DOHH2 (cell line): ENCODE results near the gene SLCO1B1.
"Not testable (repeated sequence)": the region's sequence is repeated elsewhere in the genome, so short reads cannot be mapped to it uniquely, and the experiment has no call there.

Source experiments
- H3F3A ChIP-seq: fragments of 200-600 bp; sonication (generic), shearing (Covaris generic); 2 replicates; pipeline ENCODE4 v1.6.0; 2016; ENCODE audit warnings: antibody characterized with exemption, mild to moderate bottlenecking; ENCODE audit not compliant: control insufficient read depth, insufficient read depth
- H3K27ac ChIP-seq: fragments of 200-600 bp; sonication (generic); 2 replicates; pipeline ENCODE4 v1.5.1; 2014; ENCODE audit warnings: low read depth, mild to moderate bottlenecking, low read length, moderate library complexity
- H3K27me3 ChIP-seq: fragments of 200-600 bp; sonication (generic); 2 replicates; pipeline ENCODE4 v1.6.1; 2014; ENCODE audit warnings: mild to moderate bottlenecking, low read length, mixed read lengths; ENCODE audit not compliant: control insufficient read depth
- H3K36me3 ChIP-seq: fragments of 200-600 bp; sonication (generic); 2 replicates; pipeline ENCODE4 v1.6.1; 2014; ENCODE audit warnings: mild to moderate bottlenecking, low read length, moderate library complexity, mixed read lengths; ENCODE audit not compliant: control insufficient read depth
- H3K4me1 ChIP-seq: fragments of 200-600 bp; sonication (generic); 2 replicates; pipeline ENCODE4 v1.6.1; 2014; ENCODE audit warnings: mild to moderate bottlenecking, low read length, mixed read lengths; ENCODE audit not compliant: control insufficient read depth
- H3K4me2 ChIP-seq: fragments of 200-600 bp; sonication (generic); 2 replicates; pipeline ENCODE4 v1.6.0; 2014; ENCODE audit warnings: mild to moderate bottlenecking, low read length, moderate library complexity
- H3K4me3 ChIP-seq: fragments of 200-600 bp; sonication (generic); 2 replicates; pipeline ENCODE4 v1.5.1; 2014; ENCODE audit warnings: mild to moderate bottlenecking, low read length, mixed read lengths
- H3K79me2 ChIP-seq: fragments of 200-600 bp; sonication (generic); 2 replicates; pipeline ENCODE4 v1.6.1; 2014; ENCODE audit warnings: mild to moderate bottlenecking, low read length, mixed read lengths; ENCODE audit not compliant: control insufficient read depth
- H3K9me2 ChIP-seq: fragments of 200-600 bp; sonication (generic); replicated peaks from 2 replicates; pipeline ENCODE4 v1.6.1; 2014; ENCODE audit warnings: mild to moderate bottlenecking, low read length, mixed read lengths; ENCODE audit not compliant: control insufficient read depth
- H3K9me3 ChIP-seq: fragments of 200-600 bp; sonication (generic); 2 replicates; pipeline ENCODE4 v1.6.1; 2014; ENCODE audit warnings: antibody characterized with exemption, low read length, mixed read lengths; ENCODE audit not compliant: control insufficient read depth, insufficient read depth
- H4K20me1 ChIP-seq: fragments of 200-600 bp; sonication (generic); 2 replicates; pipeline ENCODE4 v1.6.0; 2014; ENCODE audit warnings: low read depth, mild to moderate bottlenecking, antibody characterized with exemption, low read length, moderate library complexity; ENCODE audit not compliant: control insufficient read depth, insufficient read depth
- EZH2phosphoT487 ChIP-seq: fragments of 200-600 bp; sonication (generic); IDR thresholded peaks from 2 replicates; pipeline ENCODE4 v1.6.1; 2017; ENCODE audit warnings: borderline replicate concordance, mild to moderate bottlenecking, antibody characterized with exemption, low read length, moderate library complexity, mixed read lengths
- TF ChIP-seq, protein P1 (sequence below): fragments of 200-600 bp; sonication (generic); IDR thresholded peaks from one replicate; pipeline ENCODE4 v1.5.1; 2014; ENCODE audit warnings: antibody characterized with exemption, mild to moderate bottlenecking, low read depth, low read length; ENCODE audit not compliant: poor library complexity, severe bottlenecking

Gene SLCO1B1

GRCh38 chr12:21117995-21118394 lies 13.0 kb upstream of the SLCO1B1 start:
- Histone ChIP-seq H3K4me3 (no peak overlapping the region), H3K9me3 (no peaks in the 10 kb centered on the region), H3K79me2 (no peaks in the 10 kb centered on the region), H3K36me3 (no peaks in the 10 kb centered on the region), H3K27me3 (no peaks in the 10 kb centered on the region), H3K4me1 (no peaks in the 10 kb centered on the region), H4K20me1 (no peaks in the 10 kb centered on the region), H3K4me2 (no peak overlapping the region), H3K9me2 (no peaks in the 10 kb centered on the region), H3F3A (no peaks in the 10 kb centered on the region), H3K27ac (no peak overlapping the region)
- TF ChIP-seq, protein P1, sequence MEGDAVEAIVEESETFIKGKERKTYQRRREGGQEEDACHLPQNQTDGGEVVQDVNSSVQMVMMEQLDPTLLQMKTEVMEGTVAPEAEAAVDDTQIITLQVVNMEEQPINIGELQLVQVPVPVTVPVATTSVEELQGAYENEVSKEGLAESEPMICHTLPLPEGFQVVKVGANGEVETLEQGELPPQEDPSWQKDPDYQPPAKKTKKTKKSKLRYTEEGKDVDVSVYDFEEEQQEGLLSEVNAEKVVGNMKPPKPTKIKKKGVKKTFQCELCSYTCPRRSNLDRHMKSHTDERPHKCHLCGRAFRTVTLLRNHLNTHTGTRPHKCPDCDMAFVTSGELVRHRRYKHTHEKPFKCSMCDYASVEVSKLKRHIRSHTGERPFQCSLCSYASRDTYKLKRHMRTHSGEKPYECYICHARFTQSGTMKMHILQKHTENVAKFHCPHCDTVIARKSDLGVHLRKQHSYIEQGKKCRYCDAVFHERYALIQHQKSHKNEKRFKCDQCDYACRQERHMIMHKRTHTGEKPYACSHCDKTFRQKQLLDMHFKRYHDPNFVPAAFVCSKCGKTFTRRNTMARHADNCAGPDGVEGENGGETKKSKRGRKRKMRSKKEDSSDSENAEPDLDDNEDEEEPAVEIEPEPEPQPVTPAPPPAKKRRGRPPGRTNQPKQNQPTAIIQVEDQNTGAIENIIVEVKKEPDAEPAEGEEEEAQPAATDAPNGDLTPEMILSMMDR: no peak
- no peak for TF ChIP-seq EZH2phosphoT487

GRCh38 chr12:21118760-21119159 lies 12.2 kb upstream of the SLCO1B1 start:
- H3K9me2 ChIP-seq: no peaks in the 10 kb centered on the region
- no peak for TF ChIP-seq EZH2phosphoT487
- TF ChIP-seq, protein P1: no peak
- no peaks in the 10 kb centered on the region for H3K4me1 ChIP-seq
- no peaks in the 10 kb centered on the region for H3K27me3 ChIP-seq
- no peaks in the 10 kb centered on the region for H3K9me3 ChIP-seq
- no peaks in the 10 kb centered on the region for H3F3A ChIP-seq
- H3K27ac ChIP-seq: no peak overlapping the region
- no peak overlapping the region for H3K4me3 ChIP-seq
- H3K4me2 ChIP-seq: no peak overlapping the region
- H3K79me2 ChIP-seq: no peaks in the 10 kb centered on the region
- H4K20me1 ChIP-seq: no peaks in the 10 kb centered on the region
- H3K36me3 ChIP-seq: no peaks in the 10 kb centered on the region

GRCh38 chr12:21129351-21129750 lies 1.6 kb upstream of the SLCO1B1 start:
- no peaks in the 10 kb centered on the region for H3K9me2 ChIP-seq
- H3K36me3 ChIP-seq: no peaks in the 10 kb centered on the region
- H3K27ac ChIP-seq: no peak overlapping the region
- no peak overlapping the region for H3K4me3 ChIP-seq
- H3K4me2 ChIP-seq: no peak overlapping the region
- no peaks in the 10 kb centered on the region for H3K4me1 ChIP-seq
- H3F3A ChIP-seq: no peaks in the 10 kb centered on the region
- no peaks in the 10 kb centered on the region for H4K20me1 ChIP-seq
- no peaks in the 10 kb centered on the region for H3K27me3 ChIP-seq
- TF ChIP-seq EZH2phosphoT487: no peak
- TF ChIP-seq, protein P1: no peak
- H3K9me3 ChIP-seq: no peaks in the 10 kb centered on the region
- H3K79me2 ChIP-seq: no peaks in the 10 kb centered on the region

GRCh38 chr12:21129906-21130305 lies 1.1 kb upstream of the SLCO1B1 start:
- TF ChIP-seq EZH2phosphoT487: no peak
- TF ChIP-seq, protein P1: no peak
- Histone ChIP-seq H3K4me3 (no peak overlapping the region), H3K4me2 (no peak overlapping the region)

DNA sequence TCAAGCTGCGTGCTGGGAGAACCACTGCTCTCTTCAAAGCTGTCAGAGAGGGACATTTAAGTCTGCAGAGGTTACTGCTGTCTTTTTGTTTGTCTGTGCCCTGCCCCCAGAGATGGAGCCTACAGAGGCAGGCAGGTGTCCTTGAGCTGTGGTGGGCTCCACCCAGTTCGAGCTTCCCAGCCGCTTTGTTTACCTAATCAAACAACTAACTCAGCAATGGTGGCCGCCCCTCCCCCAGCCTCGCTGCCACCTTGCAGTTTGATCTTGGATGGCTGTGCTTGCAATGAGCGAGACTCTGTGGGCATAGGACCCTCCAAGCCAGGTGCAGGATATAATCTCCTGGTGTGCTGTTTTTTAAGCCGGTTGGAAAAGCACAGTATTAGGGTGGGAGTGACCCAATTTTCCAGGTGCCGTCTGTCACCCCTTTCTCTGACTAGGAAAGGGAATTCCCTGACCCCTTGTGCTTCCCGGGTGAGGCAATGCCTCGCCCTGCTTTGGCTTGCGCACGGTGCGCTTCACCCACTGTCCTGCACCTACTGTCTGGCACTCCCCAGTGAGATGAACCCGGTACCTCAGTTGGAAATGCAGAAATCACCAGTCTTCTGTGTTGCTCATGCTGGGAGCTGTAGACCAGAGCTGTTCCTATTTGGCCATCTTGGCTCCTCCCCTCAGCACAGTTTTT lies 6.5 kb downstream of the SLCO1B1 start:
- H3K79me2 ChIP-seq, H3F3A ChIP-seq, H3K9me2 ChIP-seq, H3K36me3 ChIP-seq, H3K4me1 ChIP-seq, H3K27ac ChIP-seq, H3K27me3 ChIP-seq, H3K4me2 ChIP-seq, H3K4me3 ChIP-seq, H4K20me1 ChIP-seq, H3K9me3 ChIP-seq: not testable (repeated sequence)

More at GRCh38 chr12:21129906-21130305, 1.1 kb upstream of the SLCO1B1 start:
- Histone ChIP-seq H4K20me1 (no peaks in the 10 kb centered on the region), H3K27me3 (no peaks in the 10 kb centered on the region), H3K4me1 (no peaks in the 10 kb centered on the region), H3K9me2 (no peaks in the 10 kb centered on the region), H3K9me3 (no peaks in the 10 kb centered on the region), H3K27ac (no peak overlapping the region), H3F3A (no peaks in the 10 kb centered on the region), H3K36me3 (no peaks in the 10 kb centered on the region), H3K79me2 (no peaks in the 10 kb centered on the region)
